Stimulated activated CD8-positive, alpha-beta memory T cell treated with anti-CD3 and anti-CD28 coated beads, Interleukin-7, amount 100 ng/mL, for 1 hour (primary cell): ENCODE data around the gene FAM131A.

Experiments used
- DNase-seq, 2 donors: peaks; one replicate each; pipeline ENCODE4 v3.0.0-alpha.2; 2020; ENCODE audit warnings: low read depth in 2 of 2

The FAM131A gene

GRCh38 chr3:184357248-184358123 is 20.1 kb downstream of the FAM131A start:
- no peak for DNase-seq

- no peak for DNase-seq
Measured at GRCh38 chr3:184358124-184358767, 20.8 kb downstream of the FAM131A start.

GRCh38 chr3:184358921-184359350 is 21.5 kb downstream of the FAM131A start:
- no peak for DNase-seq

- DNase-seq: no peak
Measured at GRCh38 chr3:184359610-184360009, 22.2 kb downstream of the FAM131A start.

GRCh38 chr3:184360070-184360928 is 22.9 kb downstream of the FAM131A start:
- DNase-seq: no peak

GRCh38 chr3:184360929-184361531 is 23.6 kb downstream of the FAM131A start:
- no peak for DNase-seq

- DNase-seq: peak in 1 of 2 donors; percentile 7
Measured at GRCh38 chr3:184361532-184361931, 24.1 kb downstream of the FAM131A start, which contains the start of the genes CLCN2 and POLR2H. TSS of gene CLCN2 (minus strand) at chr3:184361605. CDS start at chr3:184361479, 126 bp downstream. TSS of gene POLR2H (plus strand) at chr3:184361710. CDS start at chr3:184363493, 1,783 bp downstream.

- peak in 1 of 2 donors; percentile 10 for DNase-seq
Measured at GRCh38 chr3:184361932-184362667, 24.7 kb downstream of the FAM131A start.

- peak; percentile 90 to 97 for DNase-seq
Measured at GRCh38 chr3:184362668-184363546, 25.5 kb downstream of the FAM131A start.

GRCh38 chr3:184366619-184367289 is 29.4 kb downstream of the FAM131A start:
- DNase-seq: no peak

- DNase-seq: no peak
Measured at GRCh38 chr3:184368116-184368515, 30.7 kb downstream of the FAM131A start.

GRCh38 chr3:184368586-184369183 is 31.3 kb downstream of the FAM131A start:
- no peak for DNase-seq

- peak in 1 of 2 donors; percentile 33 for DNase-seq
Measured at GRCh38 chr3:184371570-184372018, 34.2 kb downstream of the FAM131A start.

- DNase-seq: no peak
Measured at GRCh38 chr3:184372296-184372821, 35.0 kb downstream of the FAM131A start.

- no peak for DNase-seq
Measured at GRCh38 chr3:184372911-184373310, 35.5 kb downstream of the FAM131A start.

- no peak for DNase-seq
Measured at GRCh38 chr3:184373422-184373821, 36.0 kb downstream of the FAM131A start.

GRCh38 chr3:184375747-184376461 is 38.5 kb downstream of the FAM131A start:
- DNase-seq: no peak

GRCh38 chr3:184377374-184377773 is 40.0 kb downstream of the FAM131A start:
- no peak for DNase-seq
